H1 (cell line): ENCODE measurements around the gene P2RX1. TPM values are rescaled to one million over a fixed set of nuclear protein-coding genes. Genes with fewer than 3 reads are reported as not detected.

Source experiments
- CTCF ChIA-PET: fragments of 300-600 bp; sonication (Branson Sonifier 250); formaldehyde crosslinking; loops from one replicate; lab custom pipeline; 2021; ENCODE audit not compliant: partially characterized antibody; lab: Charles Lee
- POLR2A ChIA-PET: fragments of 300-600 bp; sonication (Branson Sonifier 250); formaldehyde crosslinking; loops from one replicate; lab custom pipeline; 2021; ENCODE audit warnings: inconsistent platforms; ENCODE audit not compliant: partially characterized antibody; lab: Charles Lee
- DNase-seq, 2 experiments: peaks; one replicate each; pipeline versions ENCODE4 v3.0.0 to v3.0.0-alpha.2; 2010 to 2022; ENCODE audit warnings: low spot score in 2 of 2, low read depth in 1 of 2, mixed read lengths in 1 of 2
- FAIRE-seq: peaks from 2 replicates; lab custom pipeline; 2011; peaks lifted over from hg19 to GRCh38; lab: Jason Lieb, UNC
- H2AFZ ChIP-seq: 2 replicates; pipeline ENCODE4 v1.8.1; 2012; ENCODE audit warnings: low read length, inconsistent platforms
- H2AK5ac ChIP-seq: 2 replicates; pipeline ENCODE4 v1.6.1; 2013; ENCODE audit warnings: low read depth, low read length
- H2BK120ac ChIP-seq: replicated peaks from 2 replicates; pipeline ENCODE3; 2013; ENCODE audit warnings: low read depth, low read length, inconsistent platforms
- H2BK12ac ChIP-seq: 2 replicates; pipeline ENCODE4 v1.6.1; 2013; ENCODE audit warnings: low read depth, low read length
- H2BK15ac ChIP-seq: 2 replicates; pipeline ENCODE4 v1.6.1; 2013; ENCODE audit warnings: low read length
- H2BK20ac ChIP-seq: 2 replicates; pipeline ENCODE4 v1.6.1; 2013; ENCODE audit warnings: low read length
- H2BK5ac ChIP-seq: 2 replicates; pipeline ENCODE4 v1.6.1; 2013; ENCODE audit warnings: low read depth, low read length
- H3K14ac ChIP-seq: 2 replicates; pipeline ENCODE4 v1.6.1; 2013; ENCODE audit warnings: inconsistent platforms; ENCODE audit not compliant: insufficient read length
- H3K18ac ChIP-seq: 2 replicates; pipeline ENCODE4 v1.6.1; 2013; ENCODE audit warnings: low read length; ENCODE audit errors: extremely low read depth
- H3K23ac ChIP-seq: 2 replicates; pipeline ENCODE4 v1.6.1; 2013; ENCODE audit warnings: inconsistent platforms; ENCODE audit not compliant: insufficient read length
- H3K23me2 ChIP-seq: 2 replicates; pipeline ENCODE4 v1.6.1; 2013; ENCODE audit warnings: low read depth, low read length
- H3K27ac ChIP-seq: 2 replicates; pipeline ENCODE4 v1.6.1; 2011; ENCODE audit warnings: low read depth, low read length, inconsistent platforms
- H3K27me3 ChIP-seq, 4 experiments: replicated peaks in 1 of 4; 1 replicate in 1 of 4; 2 replicates in 3 of 4; pipeline versions ENCODE4 v1.6.1 to v1.8.1; 2011 to 2013; ENCODE audit warnings: low read length in 3 of 4, mild to moderate bottlenecking in 3 of 4, inconsistent platforms in 2 of 4, mixed read lengths in 2 of 4, moderate library complexity in 1 of 4; ENCODE audit not compliant: control insufficient read depth in 3 of 4, insufficient read depth in 3 of 4; ENCODE audit errors: extremely low read depth in 1 of 4
- H3K36me3 ChIP-seq, 4 experiments: 2 replicates each; pipeline versions ENCODE4 v1.6.1 to v1.8.1; 2011 to 2013; ENCODE audit warnings: mild to moderate bottlenecking in 4 of 4, low read length in 3 of 4, moderate library complexity in 2 of 4, control low read depth in 1 of 4, inconsistent platforms in 1 of 4; ENCODE audit not compliant: insufficient read depth in 4 of 4, control insufficient read depth in 2 of 4
- H3K4ac ChIP-seq: replicated peaks from 2 replicates; pipeline ENCODE3; 2013; ENCODE audit warnings: low read length, low read depth, mixed read lengths, inconsistent platforms; ENCODE audit not compliant: insufficient read length
- H3K4me1 ChIP-seq, 4 experiments: replicated peaks in 1 of 4; 1 replicate in 1 of 4; 2 replicates in 3 of 4; pipeline versions ENCODE4 v1.6.1 to v1.8.1; 2011 to 2013; ENCODE audit warnings: low read length in 3 of 4, inconsistent platforms in 2 of 4, mixed read lengths in 1 of 4; ENCODE audit not compliant: insufficient read depth in 4 of 4, control insufficient read depth in 3 of 4
- H3K4me2 ChIP-seq, 2 experiments: 2 replicates each; pipeline versions ENCODE4 v1.6.1 to v1.8.1; 2011 to 2013; ENCODE audit warnings: low read depth in 2 of 2, low read length in 2 of 2, control low read depth in 1 of 2, inconsistent platforms in 1 of 2, mild to moderate bottlenecking in 1 of 2; ENCODE audit not compliant: insufficient read depth in 1 of 2
- H3K4me3 ChIP-seq, 4 experiments: fragments of 200-600, 300-600 bp in 1 of 4; sonication (generic), shearing (Covaris generic), sonication (Bioruptor Twin) in 1 of 4; 2 replicates each; pipeline versions ENCODE4 v1.5.1 to v1.8.1; 2011 to 2016; ENCODE audit warnings: low read length in 4 of 4, low read depth in 3 of 4, control low read depth in 2 of 4, inconsistent platforms in 2 of 4, mild to moderate bottlenecking in 2 of 4, mixed read lengths in 1 of 4, moderate library complexity in 1 of 4; ENCODE audit not compliant: insufficient read depth in 2 of 4; ENCODE audit errors: extremely low read depth in 1 of 4
- H3K56ac ChIP-seq: replicated peaks from 2 replicates; pipeline ENCODE3; 2013; ENCODE audit warnings: low read depth, mild to moderate bottlenecking, mixed read lengths, low read length, inconsistent platforms; ENCODE audit not compliant: insufficient read length
- H3K79me1 ChIP-seq: 2 replicates; pipeline ENCODE4 v1.6.1; 2013; ENCODE audit warnings: low read depth, low read length, control low read depth
- H3K79me2 ChIP-seq, 2 experiments: 2 replicates each; pipeline versions ENCODE4 v1.6.1 to v1.8.1; 2012 to 2013; ENCODE audit warnings: low read length in 2 of 2, mild to moderate bottlenecking in 2 of 2, inconsistent platforms in 1 of 2; ENCODE audit not compliant: insufficient read depth in 2 of 2, control insufficient read depth in 1 of 2
- H3K9ac ChIP-seq, 4 experiments: replicated peaks in 1 of 4; 1 replicate in 1 of 4; 2 replicates in 3 of 4; pipeline versions ENCODE4 v1.6.1 to v1.8.1; 2011 to 2013; ENCODE audit warnings: low read depth in 3 of 4, low read length in 3 of 4, control low read depth in 2 of 4, mild to moderate bottlenecking in 2 of 4, moderate library complexity in 2 of 4, inconsistent platforms in 1 of 4; ENCODE audit errors: extremely low read depth in 1 of 4
- H3K9me3 ChIP-seq, 2 experiments: 2 replicates each; pipeline versions ENCODE4 v1.6.1 to v1.8.1; 2012 to 2013; ENCODE audit warnings: mild to moderate bottlenecking in 2 of 2, moderate library complexity in 2 of 2, control low read depth in 1 of 2, inconsistent platforms in 1 of 2, low read depth in 1 of 2, low read length in 1 of 2, mixed read lengths in 1 of 2; ENCODE audit not compliant: insufficient read depth in 2 of 2
- H4K20me1 ChIP-seq, 2 experiments: replicated peaks in 1 of 2; 2 replicates each; pipeline versions ENCODE3 to v1.8.1; 2011 to 2013; ENCODE audit warnings: inconsistent platforms in 2 of 2, low read length in 2 of 2, mild to moderate bottlenecking in 1 of 2; ENCODE audit not compliant: insufficient read depth in 2 of 2, control insufficient read depth in 1 of 2
- H4K5ac ChIP-seq: 2 replicates; pipeline ENCODE4 v1.6.1; 2013; ENCODE audit warnings: low read length, low read depth, mixed read lengths, inconsistent platforms; ENCODE audit not compliant: insufficient read length
- H4K8ac ChIP-seq: 2 replicates; pipeline ENCODE4 v1.8.0; 2013; ENCODE audit warnings: mild to moderate bottlenecking, moderate library complexity, low read length, inconsistent platforms; ENCODE audit not compliant: insufficient read depth; ENCODE audit errors: extremely low read depth
- H4K91ac ChIP-seq: replicated peaks from 2 replicates; pipeline ENCODE3; 2013; ENCODE audit warnings: low read length, mixed read lengths, inconsistent platforms; ENCODE audit not compliant: insufficient read length
- BACH1 ChIP-seq: IDR thresholded peaks from 2 replicates; pipeline ENCODE4 v1.6.1; 2012; ENCODE audit warnings: low read length, improper control_type of control experiment
- CEBPB ChIP-seq: IDR thresholded peaks from 2 replicates; pipeline ENCODE4 v1.6.1; 2012; ENCODE audit warnings: low read depth, low read length
- CTCF ChIP-seq, 3 experiments: IDR thresholded peaks; 1 replicate in 2 of 3; 2 replicates in 1 of 3; pipeline versions ENCODE4 v1.5.1 to v1.6.1; 2011; ENCODE audit warnings: low read length in 3 of 3, mild to moderate bottlenecking in 3 of 3, inconsistent platforms in 2 of 3, low read depth in 1 of 3, moderate library complexity in 1 of 3; ENCODE audit not compliant: insufficient read depth in 1 of 3; ENCODE audit errors: control extremely low read depth in 1 of 3
- EZH2 ChIP-seq: fragments of 200-600 bp; sonication (generic); IDR thresholded peaks from 2 replicates; pipeline ENCODE4 v1.7.1; 2012; ENCODE audit warnings: low read depth, mild to moderate bottlenecking, moderate library complexity, low read length, inconsistent platforms; ENCODE audit not compliant: severe bottlenecking
- KDM1A ChIP-seq: fragments of 200-600, 300-600 bp; sonication (generic); IDR thresholded peaks from 2 replicates; pipeline ENCODE4 v1.7.1; 2016; ENCODE audit warnings: mild to moderate bottlenecking, low read length, borderline replicate concordance
- NANOG ChIP-seq: IDR thresholded peaks from 2 replicates; pipeline ENCODE4 v1.6.1; 2011; ENCODE audit warnings: low read length, low read depth, mild to moderate bottlenecking, inconsistent platforms; ENCODE audit not compliant: insufficient read depth, poor library complexity, severe bottlenecking
- POU5F1 ChIP-seq: IDR thresholded peaks from 2 replicates; pipeline ENCODE4 v1.6.1; 2011; ENCODE audit warnings: low read depth, mild to moderate bottlenecking, low read length, moderate library complexity
- TAF1 ChIP-seq: IDR thresholded peaks from 2 replicates; pipeline ENCODE4 v1.6.1; 2011; ENCODE audit warnings: mild to moderate bottlenecking, low read depth, low read length
- TAF7 ChIP-seq: optimal IDR thresholded peaks from 2 replicates; pipeline ENCODE3; 2011; ENCODE audit warnings: low read depth, mild to moderate bottlenecking, inconsistent platforms, low read length, moderate library complexity, borderline replicate concordance
- WGBS, 2 experiments: shearing (Covaris generic) in 1 of 2; methylation state at CpG; one replicate each; pipeline versions ENCODE4 v1.1.6 to v1.1.7; 2013 to 2015; ENCODE audit warnings: low lambda C conversion rate in 2 of 2, mixed read lengths in 2 of 2, inconsistent platforms in 1 of 2, low coverage in 1 of 2, missing lambda C conversion rate in 1 of 2; ENCODE audit not compliant: insufficient replicate concordance in 2 of 2, insufficient coverage in 1 of 2, insufficient read length in 1 of 2; ENCODE audit errors: extremely low coverage in 1 of 2, missing lambda C conversion rate in 1 of 2; 5-methylcytosine and 5-hydroxymethylcytosine counted together
- polyA plus RNA-seq, 7 experiments: library from polyadenylated mRNA; depleted of rRNA in 3 of 7; stranded (reverse) in 5 of 7; unstranded in 2 of 7; fragments of >200 nt in 5 of 7; fragments of 200-250 nt in 2 of 7; gene quantifications; 1 replicate in 5 of 7; 2 replicates in 1 of 7; 4 replicates in 1 of 7; pipeline versions ENCODE4 v1.2.1 to v1.2.3, GENCODE V29; 2011 to 2013; ENCODE audit warnings: missing spikeins in 2 of 7, mixed read lengths in 2 of 7
- total RNA-seq: library from RNA; stranded (reverse); fragmentation: NEBNext Ultra II Directional; extraction: Animal tissue kit (Norgen Biotek cat#: 25700); gene quantifications from 2 replicates; pipeline ENCODE4 v1.2.1, GENCODE V29; 2021
- TF ChIP-seq, protein P1 (sequence below): IDR thresholded peaks from 2 replicates; pipeline ENCODE4 v1.6.1; 2012; ENCODE audit warnings: inconsistent platforms

P2RX1 gene
- total and polyA plus RNA-seq, 2 of the 8 experiments (the other 6 are each of a cell fraction or from before 2014, with no cell fraction given), result 0.45 to 1.1 TPM

DNA sequence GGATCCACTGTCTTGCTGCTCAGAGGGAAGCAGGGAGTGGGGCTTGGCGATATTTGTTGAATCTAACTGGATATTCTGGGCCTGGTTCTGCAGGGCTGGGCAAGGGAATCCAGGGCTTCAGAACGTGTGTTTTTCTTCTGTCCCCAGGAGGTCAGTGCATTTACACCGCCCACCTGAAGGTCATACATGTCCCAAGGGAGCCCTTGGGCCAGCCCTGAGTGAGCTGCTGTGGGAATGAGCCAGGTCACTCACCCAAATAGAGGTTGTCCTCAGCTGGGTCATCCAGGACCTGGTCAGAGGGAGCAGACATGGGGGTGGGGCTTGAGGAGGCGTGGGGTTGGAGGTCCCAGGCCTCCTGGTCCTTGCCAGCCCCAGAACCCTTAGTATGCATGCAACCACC lies 34.0 kb downstream of the P2RX1 start:
- no peak overlapping the region for H2BK15ac ChIP-seq
- H3K79me2 ChIP-seq, result no peaks in the 10 kb centered on the region
- H3K79me1 ChIP-seq, result no peaks in the 10 kb centered on the region; the same call in 1 of the 2 replicates
- H2BK20ac ChIP-seq, result no peak overlapping the region
- no peak overlapping the region for H4K5ac ChIP-seq
- H3K14ac ChIP-seq, result no peak overlapping the region
- no peak overlapping the region for H2AK5ac ChIP-seq
- no peak overlapping the region for H3K4me2 ChIP-seq
- no peak for FAIRE-seq
- H2AFZ ChIP-seq, result no peak overlapping the region
- H3K4ac ChIP-seq, result no peak overlapping the region
- H2BK12ac ChIP-seq, result no peak overlapping the region
- no peaks in the 10 kb centered on the region for H3K27me3 ChIP-seq
- no peaks in the 10 kb centered on the region for H3K23me2 ChIP-seq
- no peak for DNase-seq
- no peak overlapping the region for H3K18ac ChIP-seq
- H3K56ac ChIP-seq, result no peak overlapping the region
- no peaks in the 10 kb centered on the region for H3K4me1 ChIP-seq
- WGBS, 2 experiments, result 93% methylated on average over 4 of the region's 4 CpGs; no CpG with 5 or more reads in 1 of the 2 experiments
- 0 out of 2 replicates have a peak overlapping the region, but pooled peaks have one; percentile 35 for H2BK5ac ChIP-seq
- H2BK120ac ChIP-seq, result no peak overlapping the region
- no peak overlapping the region for H3K4me3 ChIP-seq
- no peak overlapping the region for H3K23ac ChIP-seq
- H3K36me3 ChIP-seq, result peaks cover 3 to 12% (median 5%) of the 10 kb centered on the region in 4 experiments; a peak in 5 of 8 replicates
- no peak overlapping the region for H3K27ac ChIP-seq
- no peak overlapping the region for H4K91ac ChIP-seq
- TF ChIP-seq TAF1, result no peak
- no peak for TF ChIP-seq POU5F1
- no peak for TF ChIP-seq CTCF (IDR thresholded peaks at IDR 0.05; ENCODE audit: control extremely low read depth in 1 of 3, insufficient read depth in 1 of 3, low read depth in 1 of 3, low read length in 3 of 3)
- TF ChIP-seq CEBPB, result no peak
- no peak for TF ChIP-seq NANOG
- no peak for TF ChIP-seq EZH2
- no peak for TF ChIP-seq KDM1A
- TF ChIP-seq, protein P1, sequence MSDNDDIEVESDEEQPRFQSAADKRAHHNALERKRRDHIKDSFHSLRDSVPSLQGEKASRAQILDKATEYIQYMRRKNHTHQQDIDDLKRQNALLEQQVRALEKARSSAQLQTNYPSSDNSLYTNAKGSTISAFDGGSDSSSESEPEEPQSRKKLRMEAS, result no peak
- TF ChIP-seq BACH1, result no peak
- no peak for TF ChIP-seq TAF7
- CTCF ChIA-PET, result interaction anchor here (2.1 to 5.0 kb wide), 2 partner anchors 18 to 25 kb away, joined by 9 to 33 read pairs; no protein-coding TSS in a partner anchor
- no peak overlapping the region for H3K9ac ChIP-seq
- H4K8ac ChIP-seq, result no peak overlapping the region
- no peaks in the 10 kb centered on the region for H3K9me3 ChIP-seq
- H4K20me1 ChIP-seq, result peaks cover 0 to 1% of the 10 kb centered on the region in 2 experiments
- POLR2A ChIA-PET, result interaction anchor here (1.3 kb wide), 1 partner anchor 14 kb away, joined by 3 read pairs; no protein-coding TSS in a partner anchor
